Brain microvascular endothelial cell (primary cell): Measurements from ENCODE around the gene JUP.
A peak's percentile ranks its signal among the peaks of the same experiment; 100 is the strongest.

Source experiments
- DNase-seq: peaks from one replicate; pipeline ENCODE4 v3.0.0-alpha.2; 2020
- H3K27ac ChIP-seq: fragments of 250-450 bp; sonication (Bioruptor Pico); 2 replicates; pipeline ENCODE4 v1.5.1; 2020; ENCODE audit warnings: mild to moderate bottlenecking, moderate library complexity
- H3K27me3 ChIP-seq: fragments of 250-450 bp; sonication (Bioruptor Pico); replicated peaks from 2 replicates; pipeline ENCODE4 v1.5.1; 2020; ENCODE audit warnings: mild to moderate bottlenecking
- H3K36me3 ChIP-seq: fragments of 250-450 bp; sonication (Bioruptor Pico); replicated peaks from 2 replicates; pipeline ENCODE4 v1.5.1; 2020; ENCODE audit warnings: mild to moderate bottlenecking
- H3K4me3 ChIP-seq: 2 replicates; pipeline ENCODE4 v1.5.1; 2011; ENCODE audit warnings: low read depth, mild to moderate bottlenecking, control low read depth, low read length, moderate library complexity
- CTCF ChIP-seq: IDR thresholded peaks from 2 replicates; pipeline ENCODE4 v1.5.1; 2011; ENCODE audit warnings: low read depth, mild to moderate bottlenecking, moderate library complexity, low read length, control low read depth, inconsistent platforms; ENCODE audit errors: missing control alignments
- in situ Hi-C: cut with HindIII; loops from 2 replicates; pipeline ENCODE4 v1.10.0; 2017; ENCODE audit warnings: low sequenced_read_pairs, low pct_ligation_motif_present

JUP gene

GRCh38 chr17:41812381-41813151, 26.1 kb upstream of the JUP start, which contains the start of gene FKBP10:
FKBP10 (plus strand) TSS chr17:41813004; CDS start chr17:41813035, 31 bp downstream.
- in situ Hi-C loops: no loop called here
- peaks cover 8% of the 10 kb centered on the region for H3K36me3 ChIP-seq
- H3K4me3 ChIP-seq: peak within 1 kb of the TSS; percentile 85
- no peak for TF ChIP-seq CTCF
- peak within 1 kb of the TSS; percentile 63 for H3K27ac ChIP-seq
- H3K27me3 ChIP-seq: no peaks in the 10 kb centered on the region
- DNase-seq: peak; percentile 87

- no peaks in the 10 kb centered on the region for H3K27me3 ChIP-seq
- peak; percentile 61 for TF ChIP-seq CTCF
- in situ Hi-C loops: no loop called here
- H3K36me3 ChIP-seq: peaks cover 6% of the 10 kb centered on the region
- H3K27ac ChIP-seq: peak within 1 kb of the TSS; percentile 63
- peak; percentile 63 for DNase-seq
- H3K4me3 ChIP-seq: peak within 1 kb of the TSS; percentile 85
These were observed 25.3 kb upstream of the JUP start, which contains the start of gene P3H4 for GRCh38 chr17:41811549-41812380. P3H4 (minus strand) TSS chr17:41811949; CDS start chr17:41811915, 34 bp downstream.

GRCh38 chr17:41810659-41811548, 24.4 kb upstream of the JUP start:
- H3K4me3 ChIP-seq: peak overlapping the region; percentile 85
- H3K27me3 ChIP-seq: no peaks in the 10 kb centered on the region
- TF ChIP-seq CTCF: no peak
- peaks cover 7% of the 10 kb centered on the region for H3K36me3 ChIP-seq
- in situ Hi-C loops: no loop called here
- no peak for DNase-seq
- peak overlapping the region; percentile 44 for H3K27ac ChIP-seq

- TF ChIP-seq CTCF: no peak
- no peak for DNase-seq
- in situ Hi-C loops: loop anchor here (10.0 kb wide), 1 partner anchor 62 kb away; no protein-coding TSS in a partner anchor
These were observed 20.4 kb upstream of the JUP start for GRCh38 chr17:41806685-41807445.

More at GRCh38 chr17:41806685-41807445, 20.4 kb upstream of the JUP start:
- Histone ChIP-seq H3K36me3 (peaks cover 22% of the 10 kb centered on the region), H3K27me3 (no peaks in the 10 kb centered on the region), H3K4me3 (no peak overlapping the region), H3K27ac (no peak overlapping the region)
